ENCODE measurements around the gene C6orf136.

DNA sequence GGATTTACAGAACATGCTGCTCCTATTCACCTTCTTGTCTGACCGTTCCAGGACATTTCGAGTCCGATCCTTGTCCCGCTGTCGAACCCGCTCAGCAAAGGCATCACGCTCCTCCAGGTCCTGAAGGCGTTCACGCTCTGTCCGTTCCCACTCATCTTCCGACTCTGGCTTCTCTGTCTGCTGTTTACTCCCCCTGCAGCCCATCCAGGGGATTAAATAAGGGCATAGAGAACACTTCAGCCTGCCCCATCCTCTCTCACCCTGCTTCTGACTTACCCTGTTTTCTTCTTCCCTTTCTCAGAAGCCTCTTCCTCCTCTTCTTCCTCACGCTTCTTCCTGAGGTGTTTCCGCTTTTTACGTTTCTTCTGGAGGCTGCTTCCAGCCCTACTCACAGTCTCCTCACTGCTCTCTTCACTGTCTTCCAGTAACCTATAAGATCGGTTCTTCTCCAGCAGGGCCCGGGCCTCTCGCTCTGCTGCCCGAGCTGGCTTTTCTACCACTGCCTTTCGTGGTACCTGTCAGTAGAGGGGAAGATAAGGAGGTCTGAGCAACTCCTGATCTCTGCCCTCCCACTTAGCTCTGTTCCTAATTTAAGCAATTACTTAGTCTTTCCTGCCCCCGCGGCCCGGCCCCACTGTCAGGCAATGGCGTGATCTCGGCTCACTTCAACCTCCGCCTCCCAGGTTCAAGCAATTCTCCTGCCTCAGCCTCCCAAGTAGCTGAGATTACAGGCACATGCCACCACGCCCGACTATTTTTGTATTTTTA, 24.0 kb downstream of the C6orf136 start:
- no peak for TF ChIP-seq POLR2AphosphoS5 (IDR thresholded peaks at IDR 0.05)
- TF ChIP-seq, protein P1, sequence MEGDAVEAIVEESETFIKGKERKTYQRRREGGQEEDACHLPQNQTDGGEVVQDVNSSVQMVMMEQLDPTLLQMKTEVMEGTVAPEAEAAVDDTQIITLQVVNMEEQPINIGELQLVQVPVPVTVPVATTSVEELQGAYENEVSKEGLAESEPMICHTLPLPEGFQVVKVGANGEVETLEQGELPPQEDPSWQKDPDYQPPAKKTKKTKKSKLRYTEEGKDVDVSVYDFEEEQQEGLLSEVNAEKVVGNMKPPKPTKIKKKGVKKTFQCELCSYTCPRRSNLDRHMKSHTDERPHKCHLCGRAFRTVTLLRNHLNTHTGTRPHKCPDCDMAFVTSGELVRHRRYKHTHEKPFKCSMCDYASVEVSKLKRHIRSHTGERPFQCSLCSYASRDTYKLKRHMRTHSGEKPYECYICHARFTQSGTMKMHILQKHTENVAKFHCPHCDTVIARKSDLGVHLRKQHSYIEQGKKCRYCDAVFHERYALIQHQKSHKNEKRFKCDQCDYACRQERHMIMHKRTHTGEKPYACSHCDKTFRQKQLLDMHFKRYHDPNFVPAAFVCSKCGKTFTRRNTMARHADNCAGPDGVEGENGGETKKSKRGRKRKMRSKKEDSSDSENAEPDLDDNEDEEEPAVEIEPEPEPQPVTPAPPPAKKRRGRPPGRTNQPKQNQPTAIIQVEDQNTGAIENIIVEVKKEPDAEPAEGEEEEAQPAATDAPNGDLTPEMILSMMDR (IDR thresholded peaks at IDR 0.05): no peak
